Body of pancreas (tissue), 4 donors: ENCODE data around the gene GTF2IRD1.

Experiments
- POLR2A ChIP-seq, 3 donors: fragments of 450-650 bp; IDR thresholded peaks; one replicate each; pipeline ENCODE4 v1.6.1; 2016; ENCODE audit warnings: antibody characterized with exemption in 3 of 3, mild to moderate bottlenecking in 2 of 3
- TF ChIP-seq, protein P1 (sequence below), 7 experiments: fragments of 450-650 bp in 4 of 7; fragments of 200-600 bp in 3 of 7; sonication (generic) in 3 of 7; IDR thresholded peaks; one replicate each; pipeline ENCODE4 v1.5.1; 2016 to 2019; ENCODE audit warnings: antibody characterized with exemption in 7 of 7

DNA sequence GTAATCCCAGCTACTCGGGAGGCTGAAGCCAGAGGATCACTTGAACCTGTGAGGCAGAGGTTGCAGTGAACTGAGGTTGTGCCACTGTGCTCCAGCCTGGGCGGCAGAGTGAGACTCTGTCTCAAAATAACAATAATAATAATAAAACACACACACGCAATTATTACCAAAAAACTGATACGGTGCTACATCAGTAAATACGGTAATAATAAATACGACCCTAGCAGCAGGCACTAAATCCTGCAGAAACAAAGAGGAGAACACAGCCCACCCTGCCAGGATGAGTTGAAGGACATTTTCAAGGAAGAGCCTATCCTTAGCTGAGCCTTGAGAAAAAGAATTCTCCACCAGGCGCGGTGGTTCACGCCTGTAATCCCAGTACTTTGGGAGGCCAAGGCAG lies 169.4 kb downstream of the GTF2IRD1 start:
- TF ChIP-seq, protein P1, sequence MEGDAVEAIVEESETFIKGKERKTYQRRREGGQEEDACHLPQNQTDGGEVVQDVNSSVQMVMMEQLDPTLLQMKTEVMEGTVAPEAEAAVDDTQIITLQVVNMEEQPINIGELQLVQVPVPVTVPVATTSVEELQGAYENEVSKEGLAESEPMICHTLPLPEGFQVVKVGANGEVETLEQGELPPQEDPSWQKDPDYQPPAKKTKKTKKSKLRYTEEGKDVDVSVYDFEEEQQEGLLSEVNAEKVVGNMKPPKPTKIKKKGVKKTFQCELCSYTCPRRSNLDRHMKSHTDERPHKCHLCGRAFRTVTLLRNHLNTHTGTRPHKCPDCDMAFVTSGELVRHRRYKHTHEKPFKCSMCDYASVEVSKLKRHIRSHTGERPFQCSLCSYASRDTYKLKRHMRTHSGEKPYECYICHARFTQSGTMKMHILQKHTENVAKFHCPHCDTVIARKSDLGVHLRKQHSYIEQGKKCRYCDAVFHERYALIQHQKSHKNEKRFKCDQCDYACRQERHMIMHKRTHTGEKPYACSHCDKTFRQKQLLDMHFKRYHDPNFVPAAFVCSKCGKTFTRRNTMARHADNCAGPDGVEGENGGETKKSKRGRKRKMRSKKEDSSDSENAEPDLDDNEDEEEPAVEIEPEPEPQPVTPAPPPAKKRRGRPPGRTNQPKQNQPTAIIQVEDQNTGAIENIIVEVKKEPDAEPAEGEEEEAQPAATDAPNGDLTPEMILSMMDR (IDR thresholded peaks at IDR 0.05) = no peak
- TF ChIP-seq POLR2A (IDR thresholded peaks at IDR 0.05) = no peak
